ENCODE data around the gene TBC1D12.
"Not testable (repeated sequence)": the region's sequence is repeated elsewhere in the genome, so short reads cannot be mapped to it uniquely, and the experiment has no call there.

Gene TBC1D12

GRCh38 chr10:94549221-94549620 is 146.9 kb downstream of the TBC1D12 start:
- DNase-seq: no peak

DNA sequence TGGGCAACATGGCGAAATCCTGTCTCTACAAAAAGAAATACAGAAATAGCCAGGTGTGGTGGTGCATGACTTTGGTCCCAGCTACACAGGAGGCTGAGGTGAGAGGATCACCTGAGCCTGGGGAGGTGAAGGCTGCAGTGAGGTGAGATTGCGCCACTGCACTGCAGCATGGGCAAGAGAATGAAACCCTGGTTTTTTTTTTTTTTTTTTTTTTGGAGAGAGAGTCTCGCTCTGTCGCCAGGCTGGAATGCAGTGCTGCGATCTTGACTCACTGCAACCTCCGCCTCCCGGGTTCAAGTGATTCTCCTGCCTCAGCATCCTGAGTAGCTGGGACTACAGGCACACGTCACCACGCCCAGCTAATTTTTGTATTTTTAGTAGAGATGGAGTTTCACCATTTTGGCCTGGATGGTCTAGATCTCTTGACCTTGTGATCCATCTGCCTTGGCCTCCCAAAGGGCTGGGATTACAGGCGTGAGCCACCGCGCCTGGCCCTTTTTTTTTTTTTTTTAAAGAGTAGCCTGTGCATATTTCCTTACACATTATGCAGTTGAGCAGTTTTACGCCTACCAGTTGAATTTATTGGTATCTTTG is 165.5 kb downstream of the TBC1D12 start:
- not testable (repeated sequence) for DNase-seq

DNA sequence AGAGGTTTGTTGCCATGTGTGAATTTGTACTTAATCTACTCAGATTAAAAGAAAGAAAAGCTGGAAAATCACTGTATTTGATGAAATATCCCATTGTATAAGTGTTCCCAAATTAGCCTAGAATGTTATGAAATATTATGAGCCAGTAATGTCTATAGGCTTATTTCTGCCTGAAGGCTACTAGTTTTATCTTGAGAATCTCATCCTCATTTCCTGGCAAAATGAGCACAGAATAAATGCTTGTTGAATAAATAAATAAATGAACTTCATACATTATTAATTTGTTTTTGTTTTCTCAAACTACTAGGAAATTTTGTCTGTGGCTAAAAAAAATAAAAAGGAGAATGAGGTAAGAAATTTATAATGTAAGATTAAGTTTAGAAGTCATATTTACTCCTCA is 168.7 kb downstream of the TBC1D12 start:
- no peak for DNase-seq

GRCh38 chr10:94571528-94571927 is 169.2 kb downstream of the TBC1D12 start:
- DNase-seq: no peak

GRCh38 chr10:94578790-94579189 is 176.4 kb downstream of the TBC1D12 start:
- no peak for DNase-seq

DNA sequence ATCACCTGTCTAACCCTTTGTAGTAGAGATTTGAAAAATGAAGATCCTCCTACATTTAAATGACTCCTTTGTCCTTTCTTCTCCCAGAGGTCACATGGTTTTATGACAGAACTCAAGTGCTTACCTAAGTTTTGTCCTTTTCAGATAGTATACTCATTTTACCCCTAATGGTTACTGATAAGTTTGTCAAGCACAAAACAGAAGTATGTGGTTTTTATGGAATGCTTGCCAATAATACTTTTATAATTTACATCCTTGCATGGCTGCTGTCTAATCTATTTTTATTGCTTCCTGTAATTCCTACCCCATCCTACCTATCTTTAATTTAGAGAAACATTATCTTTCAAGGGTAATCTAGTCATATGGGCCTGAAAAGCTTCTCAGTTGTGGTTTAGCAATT is 180.8 kb downstream of the TBC1D12 start:
- DNase-seq: no peak

All from RPMI8226 (cell line).